CD8-positive, alpha-beta memory T cell (primary cell): Measurements from ENCODE around the gene NAB2. TPM values are rescaled to one million over a fixed set of nuclear protein-coding genes. Genes with fewer than 3 reads are reported as not detected.

ENCODE experiments used
- CTCF ChIA-PET: fragments of 350-600 bp; sonication (Branson Sonifier 250); formaldehyde crosslinking; loops from one replicate; lab custom pipeline; 2021; ENCODE audit warnings: antibody characterized with exemption; lab: Charles Lee
- POLR2A ChIA-PET: fragments of 350-600 bp; sonication (Branson Sonifier 250); formaldehyde crosslinking; loops from one replicate; lab custom pipeline; 2021; ENCODE audit warnings: antibody characterized with exemption; lab: Charles Lee
- DNase-seq, 5 donors: peaks; one replicate each; pipeline versions ENCODE4 v3.0.0 to v3.0.0-alpha.2; 2020 to 2022; ENCODE audit warnings: mixed read lengths in 1 of 5
- H3K27ac ChIP-seq: one replicate; pipeline ENCODE4 v1.7.0; 2013; ENCODE audit warnings: low read depth, mild to moderate bottlenecking, low read length, moderate library complexity
- H3K27me3 ChIP-seq: 2 replicates; pipeline ENCODE4 v1.7.0; 2013; ENCODE audit warnings: low read length, mild to moderate bottlenecking; ENCODE audit not compliant: insufficient read depth, poor library complexity, severe bottlenecking
- H3K36me3 ChIP-seq: 2 replicates; pipeline ENCODE4 v1.7.0; 2013; ENCODE audit warnings: mild to moderate bottlenecking, low read length, moderate library complexity; ENCODE audit not compliant: insufficient read depth
- H3K4me1 ChIP-seq: 2 replicates; pipeline ENCODE4 v1.7.0; 2013; ENCODE audit warnings: mild to moderate bottlenecking, low read length, moderate library complexity; ENCODE audit not compliant: insufficient read depth
- H3K4me3 ChIP-seq: 2 replicates; pipeline ENCODE4 v1.7.0; 2013; ENCODE audit warnings: mild to moderate bottlenecking, low read length
- H3K9me3 ChIP-seq: 2 replicates; pipeline ENCODE4 v1.7.0; 2013; ENCODE audit warnings: mild to moderate bottlenecking, low read length
- H3K27ac Mint-ChIP-seq, 8 donors: one replicate each; pipeline ENCODE4 v1.8.0; 2020 to 2021; ENCODE audit warnings: mixed read lengths in 8 of 8, mild to moderate bottlenecking in 6 of 8, inconsistent platforms in 3 of 8, moderate library complexity in 3 of 8
- H3K27me3 Mint-ChIP-seq, 2 donors: one replicate each; pipeline ENCODE4 v1.8.0; 2020 to 2021; ENCODE audit warnings: mixed read lengths in 2 of 2, mild to moderate bottlenecking in 1 of 2, moderate library complexity in 1 of 2
- H3K36me3 Mint-ChIP-seq, 3 donors: one replicate each; pipeline ENCODE4 v1.8.0; 2020 to 2021; ENCODE audit warnings: mixed read lengths in 3 of 3, inconsistent platforms in 1 of 3, mild to moderate bottlenecking in 1 of 3
- H3K4me1 Mint-ChIP-seq, 3 donors: one replicate each; pipeline ENCODE4 v1.8.0; 2020 to 2021; ENCODE audit warnings: mixed read lengths in 3 of 3, inconsistent platforms in 1 of 3, mild to moderate bottlenecking in 1 of 3
- H3K4me3 Mint-ChIP-seq, 7 donors: one replicate each; pipeline ENCODE4 v1.8.0; 2020 to 2021; ENCODE audit warnings: mixed read lengths in 7 of 7, mild to moderate bottlenecking in 6 of 7, moderate library complexity in 4 of 7, inconsistent platforms in 2 of 7
- H3K9me3 Mint-ChIP-seq, 5 donors: one replicate each; pipeline ENCODE4 v1.8.0; 2020 to 2022; ENCODE audit warnings: mixed read lengths in 5 of 5, mild to moderate bottlenecking in 3 of 5, moderate library complexity in 2 of 5, inconsistent platforms in 1 of 5
- polyA plus RNA-seq: library from polyadenylated mRNA; unstranded; fragments of 300-500 nt; fragmentation: Illumina TruSeq; gene quantifications from one replicate; pipeline ENCODE4 v1.2.3, GENCODE V29; 2021
- total RNA-seq, 2 experiments: library from RNA; stranded (reverse); gene quantifications; one replicate each; pipeline ENCODE4 v1.2.3, GENCODE V29; 2021

NAB2 gene
- total and polyA plus RNA-seq, 3 experiments from 2014 or later = 1.6 to 40.1 (median 37.7) TPM

DNA sequence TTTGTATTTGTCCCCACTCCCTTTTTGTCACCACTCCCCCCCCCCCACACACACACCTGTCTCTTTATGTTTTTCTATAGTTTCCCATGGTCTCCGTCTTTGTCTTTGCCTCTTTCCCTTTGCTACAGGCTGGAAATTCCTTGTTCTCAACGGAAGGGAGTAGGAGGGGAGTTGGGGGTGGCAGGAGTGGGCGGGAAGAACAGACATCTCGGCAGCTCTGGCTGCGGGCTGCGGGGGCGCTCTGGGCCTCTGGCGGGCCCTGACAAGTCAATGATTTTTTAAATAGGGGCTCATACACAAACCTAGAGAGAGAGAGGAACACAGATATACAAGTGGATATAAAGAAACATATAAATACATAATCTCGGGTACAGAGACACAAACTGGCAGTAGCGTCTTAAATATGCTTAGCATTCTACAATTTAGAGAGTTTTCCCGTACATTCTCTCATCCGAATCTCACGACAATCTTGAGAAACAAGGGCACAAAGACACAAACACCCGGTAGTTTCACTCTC, 2.4 kb upstream of the NAB2 start:
- H3K9me3 Mint-ChIP-seq = no peaks in the 10 kb centered on the region
- Histone ChIP-seq H3K27me3 (no peaks in the 10 kb centered on the region), H3K4me1 (peaks cover 22% of the 10 kb centered on the region), H3K36me3 (peaks cover 6% of the 10 kb centered on the region), H3K4me3 (peak overlapping the region; percentile 97), H3K9me3 (no peaks in the 10 kb centered on the region), H3K27ac (peak overlapping the region; percentile 93)
- H3K27me3 Mint-ChIP-seq = no peaks in the 10 kb centered on the region
- peaks cover 0 to 25% (median 0%) of the 10 kb centered on the region in 3 donors for H3K36me3 Mint-ChIP-seq
- peak overlapping the region; percentile 87 to 98 (median 93) for H3K4me3 Mint-ChIP-seq
- ChIA-PET POLR2A (interaction anchor here (1.9 to 10.9 kb wide), 3 partner anchors 8 to 24 kb away, joined by 6 to 131 read pairs (median 39); partner anchors contain the start of genes NEMP1 and STAT6), CTCF (interaction anchor here (0.6 to 14.7 kb wide), 4 partner anchors 12 to 21 kb away, joined by 3 to 195 read pairs (median 3); partner anchors contain the start of gene STAT6)
- peak in 4 of 5 donors; percentile 30 to 67 (median 56) for DNase-seq
- peak overlapping the region; percentile 87 to 100 (median 98) for H3K27ac Mint-ChIP-seq
- H3K4me1 Mint-ChIP-seq = peaks cover 32 to 42% (median 40%) of the 10 kb centered on the region in 3 donors

DNA sequence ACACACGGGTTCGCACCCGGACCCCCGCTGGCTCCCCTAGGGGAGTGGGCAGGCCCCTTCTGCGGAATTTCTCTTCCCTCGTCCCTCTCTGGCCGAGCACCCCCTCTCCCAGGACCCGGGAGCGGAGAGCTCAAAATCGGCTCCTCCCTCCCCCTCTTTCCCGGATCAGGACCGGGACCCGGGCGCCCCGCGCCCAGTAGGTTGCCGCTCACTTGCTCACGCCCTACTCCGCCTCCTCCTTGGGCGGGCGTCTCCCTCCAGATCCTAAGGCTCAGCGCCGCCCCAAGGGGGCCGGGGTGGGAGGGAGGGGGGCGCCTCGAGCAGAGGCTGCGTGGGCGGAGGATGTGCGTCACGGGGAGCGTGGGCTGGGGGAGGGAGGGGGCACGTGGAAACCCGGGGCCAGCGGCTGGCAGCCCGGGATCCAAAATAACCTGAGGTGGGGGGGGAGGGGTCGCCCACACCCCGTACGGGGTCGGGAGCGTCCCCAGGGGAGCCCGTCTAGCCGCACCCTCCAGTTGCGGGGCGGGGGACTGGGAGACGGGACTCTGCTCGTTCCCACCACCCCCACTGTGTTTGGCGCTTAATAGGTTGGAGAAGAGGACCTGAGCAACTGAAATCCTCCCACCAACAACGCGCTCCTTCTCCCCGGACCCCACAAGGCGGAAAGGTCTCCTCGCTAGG, 1.8 kb upstream of the NAB2 start:
- Histone ChIP-seq H3K4me1 (peaks cover 22% of the 10 kb centered on the region), H3K27ac (peak overlapping the region; percentile 93), H3K9me3 (no peaks in the 10 kb centered on the region), H3K4me3 (peak overlapping the region; percentile 97), H3K27me3 (no peaks in the 10 kb centered on the region), H3K36me3 (peaks cover 10% of the 10 kb centered on the region)
- POLR2A ChIA-PET = interaction anchor here (1.9 to 10.9 kb wide), 3 partner anchors 8 to 23 kb away, joined by 6 to 131 read pairs (median 39); partner anchors contain the start of genes NEMP1 and STAT6
- CTCF ChIA-PET = interaction anchor here (0.6 to 14.7 kb wide), 7 partner anchors 8 to 28 kb away, joined by 3 to 195 read pairs (median 3); partner anchors contain the start of gene STAT6
- Mint-ChIP-seq H3K4me1 (peaks cover 35 to 46% (median 42%) of the 10 kb centered on the region in 3 donors), H3K27ac (peak overlapping the region; percentile 91 to 100 (median 99)), H3K4me3 (peak overlapping the region; percentile 87 to 98 (median 93)), H3K36me3 (peaks cover 0 to 31% (median 0%) of the 10 kb centered on the region in 3 donors), H3K27me3 (no peaks in the 10 kb centered on the region), H3K9me3 (no peaks in the 10 kb centered on the region)
- peak; percentile 84 to 95 (median 90) for DNase-seq

DNA sequence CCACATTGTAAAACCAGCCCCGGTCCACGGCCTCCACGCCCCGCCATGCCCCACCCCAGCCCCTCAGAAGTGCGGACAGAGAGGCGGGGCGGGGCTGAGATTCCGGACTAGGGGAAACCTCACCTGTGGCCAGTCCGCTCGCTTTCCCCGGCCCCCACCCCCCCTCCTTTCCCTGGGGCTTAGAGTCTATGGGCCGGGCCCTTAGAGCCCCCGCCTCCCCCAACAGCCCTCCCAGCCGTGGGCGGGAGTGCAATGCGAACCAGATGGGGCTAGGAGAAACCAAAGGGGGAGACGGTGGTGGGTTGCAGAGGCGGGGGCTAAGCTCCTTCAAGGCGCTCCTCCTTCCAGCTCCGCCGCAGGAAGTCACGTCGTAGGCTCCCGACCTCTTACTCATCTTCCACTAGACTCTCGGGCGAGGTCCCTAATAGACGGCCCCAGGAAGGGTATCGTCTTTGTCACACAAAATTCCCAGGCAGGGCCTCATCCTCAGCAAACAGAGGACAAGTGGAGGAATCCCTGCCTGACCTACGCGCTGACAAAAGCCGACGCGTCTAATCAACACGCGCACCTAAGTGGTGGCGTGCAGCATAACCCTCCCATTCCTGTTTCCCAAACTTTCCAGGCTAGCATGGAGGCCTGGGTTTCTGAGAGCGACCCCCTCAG, 1.1 kb upstream of the NAB2 start:
- DNase-seq = peak; percentile 66 to 88 (median 74)
- Histone ChIP-seq H3K4me3 (peak overlapping the region; percentile 92), H3K36me3 (peaks cover 17% of the 10 kb centered on the region), H3K27me3 (no peaks in the 10 kb centered on the region), H3K9me3 (no peaks in the 10 kb centered on the region), H3K4me1 (peaks cover 27% of the 10 kb centered on the region), H3K27ac (peak overlapping the region; percentile 93)
- Mint-ChIP-seq H3K9me3 (no peaks in the 10 kb centered on the region), H3K4me3 (peak overlapping the region; percentile 87 to 98 (median 93)), H3K27ac (peak overlapping the region; percentile 91 to 100 (median 99)), H3K36me3 (peaks cover 0 to 38% (median 0%) of the 10 kb centered on the region in 3 donors), H3K4me1 (peaks cover 40 to 53% (median 47%) of the 10 kb centered on the region in 3 donors), H3K27me3 (no peaks in the 10 kb centered on the region)
- CTCF ChIA-PET = interaction anchor here (0.9 to 14.7 kb wide), 6 partner anchors 9 to 100 kb away, joined by 3 to 195 read pairs (median 4); partner anchors contain the start of gene STAT6
- POLR2A ChIA-PET = interaction anchor here (0.8 to 10.9 kb wide), 5 partner anchors 8 to 664 kb away, joined by 3 to 131 read pairs (median 6); partner anchors contain the start of genes CDK4, NEMP1 and STAT6

DNA sequence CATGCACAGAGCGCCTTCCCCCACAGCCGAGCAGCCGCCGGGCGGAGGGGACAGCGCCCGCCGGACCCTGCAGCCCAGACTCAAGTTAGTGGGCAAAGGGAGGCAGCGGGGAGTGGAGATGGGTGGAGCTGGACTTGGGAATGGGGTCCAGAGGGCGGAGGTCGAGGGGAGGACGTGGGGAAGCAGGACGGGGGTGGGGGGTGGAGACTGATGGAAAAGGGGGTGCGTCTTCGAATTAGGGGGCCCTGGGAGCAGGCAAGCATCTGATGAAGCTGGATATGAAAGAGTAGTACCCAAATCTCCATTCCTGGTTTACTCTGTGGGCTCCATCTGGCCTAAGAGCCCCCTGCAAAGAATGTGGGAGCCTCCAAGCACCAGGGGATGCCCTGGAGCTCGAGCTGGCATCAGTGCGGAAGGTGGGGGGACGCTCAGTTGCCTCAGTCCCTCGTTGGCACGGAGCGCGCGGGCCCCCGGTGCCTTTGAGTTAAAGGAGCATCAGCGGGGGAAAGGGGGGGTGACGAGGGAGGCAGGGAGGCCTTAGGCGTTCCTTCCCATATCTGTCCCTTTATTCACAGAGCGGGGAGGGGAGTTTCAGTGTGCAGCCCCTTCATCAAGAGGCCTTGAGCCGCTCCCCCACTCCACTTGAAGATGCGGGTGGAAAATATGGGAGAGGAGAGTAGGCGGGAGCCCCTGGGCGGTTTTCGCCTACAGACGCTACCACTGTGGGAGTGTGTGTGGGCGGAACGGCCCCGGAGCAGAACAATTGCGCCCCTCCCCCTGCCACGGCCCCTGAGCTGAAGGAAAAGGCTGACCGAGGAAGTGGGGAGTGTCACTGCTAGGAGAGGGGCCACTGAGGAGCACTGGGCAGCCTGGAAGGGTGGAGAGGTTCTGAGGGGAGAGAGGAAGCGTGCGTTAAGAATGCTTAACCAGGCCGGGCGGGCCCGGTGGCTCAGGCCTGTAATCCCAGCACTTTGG, 644 bp downstream of the NAB2 start:
- Histone ChIP-seq H3K4me3 (peak overlapping the region; percentile 78), H3K27me3 (no peaks in the 10 kb centered on the region), H3K36me3 (peaks cover 18% of the 10 kb centered on the region), H3K9me3 (no peaks in the 10 kb centered on the region), H3K27ac (peak overlapping the region; percentile 57), H3K4me1 (peaks cover 43% of the 10 kb centered on the region)
- DNase-seq = peak; percentile 18 to 62 (median 41)
- Mint-ChIP-seq H3K36me3 (peaks cover 0 to 49% (median 0%) of the 10 kb centered on the region in 3 donors), H3K9me3 (no peaks in the 10 kb centered on the region), H3K4me1 (peaks cover 47 to 68% (median 55%) of the 10 kb centered on the region in 3 donors), H3K4me3 (peak overlapping the region; percentile 92 to 98 (median 93)), H3K27me3 (no peaks in the 10 kb centered on the region), H3K27ac (peak overlapping the region; percentile 76 to 100 (median 92))
- POLR2A ChIA-PET = interaction anchor here (0.5 to 10.9 kb wide), 6 partner anchors 11 to 555 kb away, joined by 3 to 131 read pairs (median 5); partner anchors contain the start of genes NEMP1 and STAT6
- CTCF ChIA-PET = interaction anchor here (0.9 to 14.7 kb wide), 4 partner anchors 10 to 20 kb away, joined by 3 to 195 read pairs (median 24); partner anchors contain the start of gene STAT6

DNA sequence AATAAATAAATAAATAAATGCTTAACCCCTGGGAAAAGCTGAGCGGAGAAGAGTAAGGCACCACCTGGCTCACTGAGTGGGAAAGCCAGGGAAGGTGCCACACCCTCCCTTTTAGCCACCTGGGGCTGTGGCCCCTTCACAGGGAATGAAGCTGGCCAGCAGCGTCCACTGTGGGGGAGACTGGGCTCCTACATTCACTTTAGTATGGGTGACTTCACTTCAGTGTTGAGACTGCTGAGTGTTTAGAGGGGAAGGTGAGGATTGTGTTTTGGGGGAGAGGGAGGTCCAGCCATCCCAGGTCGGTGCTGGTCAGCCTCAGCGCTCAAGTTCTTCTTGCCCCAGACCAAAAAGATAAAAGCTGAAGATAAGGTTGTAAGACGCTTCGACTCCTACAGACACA, 1.6 kb downstream of the NAB2 start:
- no peaks in the 10 kb centered on the region for H3K27me3 ChIP-seq
- H3K27me3 Mint-ChIP-seq = no peaks in the 10 kb centered on the region
- no peak for DNase-seq
- H3K36me3 Mint-ChIP-seq = peaks cover 0 to 57% (median 0%) of the 10 kb centered on the region in 3 donors
- H3K27ac ChIP-seq = no peak overlapping the region
- ChIA-PET POLR2A (interaction anchor here (0.6 to 10.9 kb wide), 4 partner anchors 12 to 98 kb away, joined by 3 to 131 read pairs (median 22); partner anchors contain the start of genes NEMP1 and STAT6), CTCF (interaction anchor here (6.6 to 14.7 kb wide), 2 partner anchors 17 to 21 kb away, joined by 44 to 195 read pairs; partner anchors contain the start of gene STAT6)
- no peaks in the 10 kb centered on the region for H3K9me3 ChIP-seq
- H3K9me3 Mint-ChIP-seq = no peaks in the 10 kb centered on the region
- H3K4me3 Mint-ChIP-seq = peak overlapping the region; percentile 50 to 95 (median 64)
- H3K36me3 ChIP-seq = peaks cover 19% of the 10 kb centered on the region
- H3K4me1 Mint-ChIP-seq = peaks cover 47 to 75% (median 50%) of the 10 kb centered on the region in 3 donors
- peak overlapping the region in 7 of 8 donors; percentile 67 to 100 (median 78) for H3K27ac Mint-ChIP-seq
- H3K4me3 ChIP-seq = no peak overlapping the region
- peaks cover 43% of the 10 kb centered on the region for H3K4me1 ChIP-seq

DNA sequence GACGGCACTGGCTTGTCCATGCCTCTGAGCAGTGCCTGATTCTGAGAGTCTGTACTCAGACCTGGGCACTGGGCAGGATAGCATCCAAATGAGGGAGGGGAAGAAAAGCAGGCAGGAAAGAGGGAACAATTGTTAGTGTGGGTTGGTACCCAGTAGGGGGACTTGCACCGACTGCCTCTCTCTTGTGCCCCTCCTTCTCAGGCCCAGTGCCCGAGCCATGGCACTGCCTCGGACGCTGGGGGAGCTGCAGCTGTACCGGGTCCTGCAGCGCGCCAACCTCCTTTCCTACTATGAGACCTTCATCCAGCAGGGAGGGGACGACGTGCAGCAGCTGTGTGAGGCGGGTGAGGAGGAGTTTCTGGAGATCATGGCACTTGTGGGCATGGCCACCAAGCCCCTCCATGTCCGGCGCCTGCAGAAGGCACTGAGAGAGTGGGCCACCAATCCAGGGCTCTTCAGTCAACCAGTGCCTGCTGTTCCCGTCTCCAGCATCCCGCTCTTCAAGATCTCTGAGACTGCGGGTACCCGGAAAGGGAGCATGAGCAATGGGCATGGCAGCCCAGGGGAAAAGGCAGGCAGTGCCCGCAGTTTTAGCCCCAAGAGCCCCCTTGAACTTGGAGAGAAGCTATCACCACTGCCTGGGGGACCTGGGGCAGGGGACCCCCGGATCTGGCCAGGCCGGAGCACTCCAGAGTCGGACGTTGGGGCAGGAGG, 2.2 kb downstream of the NAB2 start:
- H3K36me3 Mint-ChIP-seq = peaks cover 0 to 63% (median 0%) of the 10 kb centered on the region in 3 donors
- no peaks in the 10 kb centered on the region for H3K27me3 Mint-ChIP-seq
- H3K4me3 ChIP-seq = no peak overlapping the region
- POLR2A ChIA-PET = interaction anchor here (2.0 to 10.9 kb wide), 3 partner anchors 12 to 19 kb away, joined by 8 to 131 read pairs (median 39); partner anchors contain the start of genes NEMP1 and STAT6
- peak overlapping the region; percentile 65 to 100 (median 76) for H3K27ac Mint-ChIP-seq
- H3K4me1 ChIP-seq = peaks cover 38% of the 10 kb centered on the region
- H3K27ac ChIP-seq = no peak overlapping the region
- H3K9me3 Mint-ChIP-seq = no peaks in the 10 kb centered on the region
- H3K9me3 ChIP-seq = no peaks in the 10 kb centered on the region
- DNase-seq = no peak
- H3K4me1 Mint-ChIP-seq = peaks cover 44 to 71% (median 47%) of the 10 kb centered on the region in 3 donors
- peak overlapping the region; percentile 50 to 95 (median 64) for H3K4me3 Mint-ChIP-seq
- H3K27me3 ChIP-seq = no peaks in the 10 kb centered on the region
- peaks cover 22% of the 10 kb centered on the region for H3K36me3 ChIP-seq
- CTCF ChIA-PET = interaction anchor here (1.4 to 14.7 kb wide), 4 partner anchors 12 to 33 kb away, joined by 4 to 195 read pairs (median 32); partner anchors contain the start of genes NEMP1 and STAT6
